Measurements from ENCODE around the gene CCDC148. TPM values are rescaled to one million over a fixed set of nuclear protein-coding genes. Genes with fewer than 3 reads are reported as not detected.

The CCDC148 gene
- total RNA-seq, result 0.35 TPM
- long read RNA-seq, result 0 reads

DNA sequence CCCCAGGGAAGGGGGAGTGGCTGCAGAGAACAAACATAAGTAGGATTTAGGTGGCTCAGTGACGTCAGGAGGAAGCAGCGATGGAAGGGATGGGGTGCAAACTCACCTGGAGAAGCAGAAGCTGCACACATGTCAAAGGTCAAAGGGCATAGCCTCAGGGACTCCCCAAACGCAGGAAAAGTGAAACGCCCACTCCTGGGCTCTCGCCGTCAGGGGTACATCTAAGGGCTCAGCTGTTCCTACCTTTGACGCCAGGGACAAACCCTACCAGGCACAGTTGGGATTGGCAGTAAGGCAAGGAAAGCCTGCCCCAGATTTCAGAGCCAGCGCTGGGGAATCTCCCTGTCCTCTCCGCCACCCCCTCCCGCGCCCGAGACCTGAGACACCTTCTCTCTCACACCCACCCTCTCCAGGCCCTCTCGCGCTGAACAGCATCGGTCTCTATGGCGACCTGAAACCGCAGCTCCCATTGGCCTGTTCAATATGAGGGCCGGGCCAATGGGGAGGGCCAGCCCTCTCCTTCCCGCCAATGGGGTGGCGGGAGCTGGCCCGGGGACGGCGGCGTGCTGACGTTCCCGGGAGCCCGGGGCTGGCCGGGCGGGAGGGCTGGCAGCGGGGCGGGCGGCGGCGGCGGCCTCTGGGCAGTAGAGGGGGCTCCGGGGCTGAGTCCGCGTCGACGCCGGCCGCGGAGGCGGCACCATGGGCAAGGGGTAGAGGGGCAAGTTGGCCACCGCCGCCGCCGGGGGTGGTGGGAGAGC, at the start of gene CCDC148, which contains the start of gene PKP4:
Gene CCDC148 (minus strand): TSS at position 445 of the 758 bp plus-strand sequence. CDS start 314 bp downstream, at position 131.
Gene PKP4 (plus strand): TSS at position 644 of the 758 bp plus-strand sequence. CDS start 76,233 bp downstream, outside the sequence.
- peak; percentile 92 for DNase-seq (ENCODE audit: low spot score)

- no peak for DNase-seq (ENCODE audit: low spot score)
Observed at GRCh38 chr2:158505448-158505934, 48.9 kb upstream of the CCDC148 start.

DNA sequence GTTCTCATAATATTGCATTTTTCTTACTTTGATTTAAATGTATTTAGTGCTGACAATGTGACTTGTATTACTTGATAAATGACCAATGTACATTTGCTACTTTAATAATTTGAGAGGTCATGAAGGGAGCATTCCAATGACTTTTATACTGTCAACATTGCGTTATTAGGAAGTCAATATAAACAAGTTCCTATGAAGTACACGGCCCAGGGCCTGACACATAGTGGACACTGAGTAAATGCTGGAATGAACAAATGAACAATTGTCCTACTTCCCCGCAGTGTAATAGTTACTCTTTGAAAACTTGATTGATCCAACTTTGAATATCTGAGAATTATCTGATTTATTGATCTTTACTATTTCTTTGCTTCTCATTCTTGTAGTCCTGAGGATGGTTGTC, 47.5 kb upstream of the CCDC148 start:
- no peak for DNase-seq (ENCODE audit: low spot score)

DNA sequence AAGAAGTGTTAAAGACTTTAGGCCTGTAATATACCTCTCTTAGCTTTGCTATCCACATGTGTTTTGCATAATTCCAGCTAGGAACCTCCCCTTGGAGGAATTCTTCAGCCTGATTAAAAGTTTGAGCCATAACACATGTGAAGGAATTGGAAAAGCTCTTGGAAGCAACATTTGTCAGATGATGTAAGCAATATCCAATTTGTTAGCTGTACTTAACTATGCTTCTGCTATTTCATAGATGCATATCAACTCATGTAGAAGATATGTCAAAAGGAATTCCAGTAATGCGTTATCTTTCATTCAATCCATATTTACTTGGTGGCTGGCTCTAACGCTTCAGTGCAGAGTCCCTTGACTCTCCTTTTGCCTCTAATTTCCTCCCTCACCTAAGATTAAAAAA, 46.4 kb upstream of the CCDC148 start:
- DNase-seq (ENCODE audit: low spot score), result no peak

DNA sequence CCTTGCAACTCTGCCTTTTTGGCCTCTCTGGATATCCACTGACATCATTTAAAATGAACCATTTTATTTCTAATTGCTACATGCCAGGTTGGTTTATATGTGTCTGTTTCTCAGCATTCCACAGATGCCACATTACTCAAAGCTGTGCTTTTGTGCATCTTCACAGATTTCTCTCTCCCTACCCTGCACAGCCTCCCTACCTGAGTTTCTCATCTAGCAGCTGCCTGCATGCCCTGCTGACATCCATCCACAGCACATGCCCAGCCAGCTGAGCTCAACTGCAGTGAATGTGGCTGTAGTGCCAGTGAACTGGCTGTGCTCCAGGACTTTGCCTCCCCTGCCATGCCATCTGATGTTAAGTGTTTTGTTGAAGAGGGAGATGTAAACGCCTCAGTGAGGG, 44.7 kb upstream of the CCDC148 start:
- DNase-seq (ENCODE audit: low spot score), result no peak

DNA sequence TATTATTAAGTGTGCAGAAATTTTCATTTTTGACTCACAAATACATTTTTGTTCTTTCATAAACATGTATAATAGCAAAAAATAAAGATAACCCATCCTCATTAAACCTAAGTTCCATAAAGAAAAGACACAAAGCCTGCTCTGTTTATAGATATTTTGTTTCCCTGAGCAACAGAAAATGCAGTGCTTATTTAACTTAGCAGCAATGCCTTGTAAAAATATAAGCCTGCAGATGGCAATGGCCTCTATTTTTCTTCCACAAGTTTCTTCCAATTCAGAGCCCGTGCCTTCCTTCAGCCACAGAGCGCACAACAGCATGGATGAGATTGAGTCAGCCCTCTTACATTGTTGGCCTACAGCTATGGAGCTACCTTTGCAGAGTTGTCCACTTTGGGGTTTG, 43.8 kb upstream of the CCDC148 start:
- no peak for DNase-seq (ENCODE audit: low spot score)

DNA sequence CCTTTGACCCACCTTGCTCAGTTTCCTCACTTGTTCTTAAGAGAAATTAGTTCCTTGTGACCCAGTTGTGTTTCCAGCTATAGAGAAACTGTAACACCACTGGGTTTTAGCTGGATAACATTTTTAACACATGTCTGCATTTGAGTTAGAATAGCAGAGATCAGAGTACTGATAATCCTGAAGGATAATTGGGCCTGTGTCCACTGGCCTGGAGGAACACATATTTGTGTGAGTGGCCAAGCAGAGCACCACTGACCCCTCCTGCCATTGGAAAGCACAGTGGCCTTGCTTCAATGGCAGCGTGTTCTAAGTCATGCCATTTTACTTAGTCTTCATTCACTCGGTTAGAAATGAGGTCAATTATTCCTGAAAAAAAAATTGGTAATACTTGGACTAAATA, 42.8 kb upstream of the CCDC148 start:
- no peak for DNase-seq (ENCODE audit: low spot score)

DNA sequence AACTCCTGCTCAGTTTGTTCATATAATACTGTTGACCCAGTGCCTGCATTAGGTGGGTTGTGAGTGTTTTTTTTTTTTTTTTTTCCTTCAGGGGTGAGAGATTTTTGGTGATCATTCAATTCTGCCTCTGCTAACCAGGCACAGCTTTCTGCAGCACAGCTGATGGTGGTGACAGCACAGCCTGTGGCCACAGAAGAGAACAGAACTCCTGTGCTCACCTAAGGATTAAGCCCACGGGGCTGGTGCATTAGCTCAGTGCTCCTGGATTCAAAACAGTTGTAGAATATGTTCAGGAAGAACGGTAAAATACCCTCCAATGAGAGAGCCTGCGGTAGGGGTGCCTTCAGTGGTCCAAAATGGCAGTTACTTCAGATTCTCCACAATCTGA, 42.2 kb upstream of the CCDC148 start:
- no peak for DNase-seq (ENCODE audit: low spot score)

DNA sequence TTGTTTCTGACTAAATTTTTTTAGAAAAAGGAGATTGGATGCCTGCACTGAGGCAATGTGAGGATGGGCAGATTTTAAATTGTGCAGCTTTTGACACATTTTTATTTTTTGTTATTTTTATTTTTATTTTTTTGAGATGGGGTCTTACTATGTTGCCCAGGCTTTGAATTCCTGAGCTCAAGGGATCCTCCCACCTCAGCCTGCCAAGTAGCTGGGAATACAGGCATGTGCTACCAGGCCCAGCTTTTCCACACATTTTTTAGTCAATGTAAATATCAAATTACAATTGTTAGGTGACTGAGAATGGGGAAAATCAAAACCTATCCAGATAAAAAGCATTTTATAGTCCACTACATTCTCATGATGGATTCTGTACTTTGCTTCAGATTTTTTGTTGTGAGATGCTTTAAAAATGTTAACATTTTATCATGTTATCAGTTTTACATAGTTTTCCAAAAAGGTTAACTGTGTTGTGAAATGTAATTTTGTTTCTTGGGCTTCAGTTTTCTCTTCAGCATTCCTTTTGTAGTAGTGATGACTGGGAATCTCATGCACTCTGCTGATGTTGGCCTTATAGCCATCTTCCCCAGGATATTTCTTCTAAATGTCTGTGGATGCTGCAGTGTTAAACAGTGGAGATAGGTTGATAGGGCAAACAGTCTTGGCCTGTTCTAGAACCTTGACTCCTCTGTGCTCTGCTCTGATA, 41.6 kb upstream of the CCDC148 start:
- DNase-seq (ENCODE audit: low spot score), result no peak

- DNase-seq (ENCODE audit: low spot score), result no peak
Observed at GRCh38 chr2:158497486-158497885, 40.9 kb upstream of the CCDC148 start.

- no peak for DNase-seq (ENCODE audit: low spot score)
Observed at GRCh38 chr2:158496986-158497385, 40.4 kb upstream of the CCDC148 start.

- no peak for DNase-seq (ENCODE audit: low spot score)
Observed at GRCh38 chr2:158495175-158495574, 38.6 kb upstream of the CCDC148 start.

- DNase-seq (ENCODE audit: low spot score), result no peak
Observed at GRCh38 chr2:158493458-158493857, 36.9 kb upstream of the CCDC148 start.

- DNase-seq (ENCODE audit: low spot score), result no peak
Observed at GRCh38 chr2:158491072-158491471, 34.5 kb upstream of the CCDC148 start.

DNA sequence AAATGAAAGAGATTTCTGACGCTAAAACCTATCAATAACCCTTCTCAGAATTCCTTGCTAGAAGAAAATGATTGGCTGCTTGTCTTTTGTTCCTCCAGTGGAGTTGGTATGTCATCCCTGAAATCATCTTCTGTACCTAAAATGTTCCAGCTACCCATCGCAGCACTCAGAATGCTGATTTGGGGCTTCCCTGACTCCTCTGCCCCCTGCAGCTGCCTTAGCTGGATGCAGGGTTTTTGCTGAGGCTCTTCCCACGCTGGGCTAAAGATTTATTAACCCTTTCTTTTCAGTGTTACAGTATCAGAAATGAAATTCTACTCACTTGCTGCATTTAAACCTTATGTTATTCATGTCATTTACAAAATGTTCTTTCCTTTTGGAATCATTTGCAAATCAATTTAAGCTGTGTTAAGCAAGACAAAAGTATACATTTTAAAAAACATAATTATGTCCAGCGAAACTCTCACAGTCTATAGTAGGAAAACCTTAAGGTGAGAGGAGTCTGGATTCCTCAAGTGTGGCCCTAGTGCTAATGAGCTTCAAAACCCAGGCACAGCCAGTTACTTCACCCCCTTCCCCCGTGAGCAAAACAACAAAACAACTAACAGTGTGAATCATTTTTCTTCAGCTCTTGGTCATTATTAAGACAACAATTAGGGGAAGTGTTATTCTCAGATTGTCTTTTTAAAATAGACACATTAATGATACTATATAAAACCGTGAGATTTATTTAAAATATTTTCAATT, 33.0 kb upstream of the CCDC148 start:
- DNase-seq (ENCODE audit: low spot score), result no peak

DNA sequence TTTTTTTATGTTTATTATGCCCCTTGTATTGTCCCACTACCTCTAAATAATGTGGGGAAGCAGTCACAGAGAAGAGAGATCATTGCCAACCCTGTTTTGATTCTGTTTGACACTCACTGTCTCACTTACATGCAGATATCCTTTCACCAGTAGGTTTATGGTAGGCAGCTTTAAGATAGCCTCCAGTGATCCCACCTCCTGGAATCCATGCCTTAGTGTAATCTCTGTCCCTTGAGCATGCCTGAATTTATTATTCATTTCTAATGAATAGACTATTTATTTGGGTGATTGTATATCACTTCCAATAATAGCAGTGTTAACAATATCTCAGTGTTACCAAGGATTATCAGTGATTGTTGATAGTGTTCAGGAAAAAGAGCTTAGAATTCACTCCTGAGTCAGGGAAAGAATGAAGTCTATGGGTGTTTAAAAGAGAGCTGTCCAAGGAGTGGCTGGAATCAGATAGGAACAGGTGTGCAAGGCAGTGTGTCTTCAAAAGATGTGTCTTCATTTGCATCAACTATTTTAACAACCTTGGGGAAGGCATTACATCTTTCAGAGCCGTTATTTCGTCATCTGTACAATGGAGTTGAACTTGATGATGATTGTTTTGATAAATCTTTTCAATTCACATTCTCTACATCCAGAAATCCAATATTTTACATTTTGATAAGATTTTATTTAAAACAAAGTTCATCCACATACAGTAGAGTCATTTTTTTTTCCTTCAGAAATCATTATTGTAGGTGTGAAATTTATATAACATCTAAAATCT, 32.1 kb upstream of the CCDC148 start:
- DNase-seq (ENCODE audit: low spot score), result no peak

GRCh38 chr2:158487419-158487818, 30.9 kb upstream of the CCDC148 start:
- no peak for DNase-seq (ENCODE audit: low spot score)

DNA sequence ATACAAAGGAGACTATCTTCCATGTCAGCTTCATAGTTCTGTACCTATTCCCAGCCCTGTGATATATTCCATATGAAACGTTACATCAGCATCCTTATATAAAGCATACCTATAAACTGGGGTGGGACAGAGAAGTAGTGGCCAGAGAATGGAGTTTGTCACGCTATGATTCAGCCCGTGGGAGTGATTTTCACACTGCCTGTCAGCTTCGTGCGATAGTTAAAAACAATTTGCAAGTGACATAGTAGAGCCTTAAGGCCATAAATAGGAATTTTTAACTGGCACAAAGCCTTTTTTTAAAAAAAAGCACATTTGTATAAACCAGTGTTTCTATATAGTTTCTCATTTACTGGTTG, 30.4 kb upstream of the CCDC148 start:
- DNase-seq (ENCODE audit: low spot score), result no peak

DNA sequence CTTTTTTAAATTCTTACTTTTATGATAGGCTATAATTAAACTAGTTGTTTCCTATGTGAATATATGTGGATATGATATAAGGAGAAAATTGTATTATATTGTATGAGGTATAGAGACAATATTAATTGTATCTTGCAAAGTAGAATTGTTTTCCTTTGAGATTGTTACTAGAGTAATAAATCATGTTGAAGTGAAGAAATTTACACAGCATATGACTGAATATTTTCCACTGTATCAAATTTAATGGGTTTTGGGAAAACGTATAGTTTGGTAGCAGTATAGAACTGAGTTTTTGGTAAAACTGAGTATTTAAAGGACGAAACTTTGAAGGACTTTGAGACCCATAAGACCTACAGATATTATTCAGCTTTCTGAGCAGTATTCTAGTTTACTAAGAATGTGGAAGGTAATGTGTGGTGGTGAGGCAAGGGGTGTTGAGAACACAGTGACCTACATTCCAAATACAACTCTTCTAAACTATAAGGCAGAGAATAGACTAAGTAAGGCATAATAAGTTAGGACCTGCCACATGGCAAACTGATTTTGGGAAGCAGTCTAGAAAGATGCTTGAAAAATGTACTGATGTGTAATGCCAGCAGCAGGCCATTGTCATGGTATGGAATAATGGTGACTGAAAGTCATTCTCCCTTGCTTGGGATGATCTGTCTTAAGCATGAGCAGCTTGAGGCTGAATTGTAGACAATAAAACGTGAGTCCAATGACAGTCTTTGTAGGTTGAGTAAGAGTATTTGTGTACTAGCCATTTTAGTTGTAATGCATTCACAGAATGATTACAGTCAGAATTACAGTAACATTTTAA, 29.8 kb upstream of the CCDC148 start:
- DNase-seq (ENCODE audit: low spot score), result no peak

DNA sequence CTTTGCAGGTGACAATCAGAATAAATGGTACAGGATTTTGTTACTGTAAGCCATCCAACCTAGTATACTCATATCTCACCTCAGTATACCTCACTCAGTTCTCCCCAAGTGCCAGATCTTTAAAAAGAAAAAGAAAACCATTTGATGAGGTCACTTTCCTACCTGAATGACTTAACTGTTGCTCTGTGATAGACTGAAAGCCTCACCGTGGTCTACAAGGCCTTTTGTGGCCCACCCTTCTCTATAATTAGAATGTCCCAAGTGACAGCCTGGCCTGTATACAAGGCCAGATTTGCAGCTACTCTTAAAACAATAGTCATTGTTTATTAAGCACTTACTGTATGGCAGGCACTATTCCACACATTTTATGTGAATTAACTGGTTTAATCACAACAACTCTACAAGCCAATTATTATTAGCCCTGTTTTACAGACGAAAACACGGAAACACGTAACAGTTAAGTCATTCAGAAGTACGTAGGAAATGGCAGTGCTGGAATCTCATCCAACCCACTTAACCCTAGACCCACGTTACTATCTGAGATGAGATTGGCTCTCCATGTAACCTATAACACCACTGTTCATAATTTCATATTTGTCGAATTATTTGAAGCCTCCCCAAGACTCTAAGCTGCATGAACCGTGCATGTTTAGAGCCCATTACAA, 28.5 kb upstream of the CCDC148 start:
- no peak for DNase-seq (ENCODE audit: low spot score)
